Measurements from ENCODE around the gene NACC2.

Gene NACC2, protein sequence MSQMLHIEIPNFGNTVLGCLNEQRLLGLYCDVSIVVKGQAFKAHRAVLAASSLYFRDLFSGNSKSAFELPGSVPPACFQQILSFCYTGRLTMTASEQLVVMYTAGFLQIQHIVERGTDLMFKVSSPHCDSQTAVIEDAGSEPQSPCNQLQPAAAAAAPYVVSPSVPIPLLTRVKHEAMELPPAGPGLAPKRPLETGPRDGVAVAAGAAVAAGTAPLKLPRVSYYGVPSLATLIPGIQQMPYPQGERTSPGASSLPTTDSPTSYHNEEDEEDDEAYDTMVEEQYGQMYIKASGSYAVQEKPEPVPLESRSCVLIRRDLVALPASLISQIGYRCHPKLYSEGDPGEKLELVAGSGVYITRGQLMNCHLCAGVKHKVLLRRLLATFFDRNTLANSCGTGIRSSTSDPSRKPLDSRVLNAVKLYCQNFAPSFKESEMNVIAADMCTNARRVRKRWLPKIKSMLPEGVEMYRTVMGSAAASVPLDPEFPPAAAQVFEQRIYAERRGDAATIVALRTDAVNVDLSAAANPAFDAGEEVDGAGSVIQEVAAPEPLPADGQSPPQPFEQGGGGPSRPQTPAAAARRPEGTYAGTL

DNA sequence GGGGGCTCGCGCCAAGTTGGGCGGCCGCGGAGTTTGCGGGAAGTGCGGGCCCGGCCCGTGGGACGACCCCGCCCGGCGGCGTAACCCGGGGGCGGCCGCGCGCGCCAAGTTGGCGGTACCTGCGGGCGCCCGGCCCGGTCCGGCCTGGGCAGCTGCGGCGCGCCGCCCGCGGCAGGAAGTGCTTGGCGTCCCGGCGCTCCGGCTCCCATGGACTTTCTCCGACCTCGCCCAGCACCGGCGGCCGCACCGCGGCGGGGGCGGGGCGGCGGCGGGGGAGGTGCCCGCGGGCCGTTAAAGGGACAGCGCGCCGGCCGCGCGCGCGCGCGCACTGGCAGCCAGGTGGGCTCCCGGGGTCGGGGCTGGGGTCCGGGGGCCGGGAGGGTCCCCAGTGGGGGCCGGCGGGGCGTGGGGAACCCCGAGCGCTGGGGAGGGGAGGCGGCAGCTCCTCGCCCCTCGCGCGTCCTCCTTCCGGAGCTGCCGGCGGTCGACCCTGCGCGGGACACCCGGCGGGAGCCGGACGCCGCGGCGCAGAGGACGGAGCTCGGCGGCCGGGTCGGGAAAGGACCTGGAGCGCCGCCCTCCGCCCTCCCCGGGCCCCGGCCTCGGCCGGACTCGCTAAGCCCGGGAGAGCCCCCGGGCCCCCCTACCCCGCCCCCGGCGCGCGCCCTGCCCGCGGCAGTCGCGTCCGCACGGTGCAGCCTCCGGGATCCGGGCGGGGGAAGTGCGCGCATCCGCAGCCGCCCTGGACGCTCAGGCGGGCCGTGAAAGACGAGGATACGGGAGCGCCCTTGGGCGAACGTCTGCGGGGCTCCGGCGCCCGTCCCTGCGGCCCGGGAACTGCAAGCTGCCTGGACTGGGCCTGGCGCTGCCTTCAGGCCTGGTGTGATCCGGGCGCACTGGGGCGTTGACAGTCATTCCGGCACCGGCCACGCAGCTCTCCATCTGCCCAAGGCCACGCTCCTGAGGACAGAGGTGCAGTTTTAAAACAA is at the start of gene NACC2:
TSS of gene NACC2 (minus strand) at position 220 of the 989 bp plus-strand sequence. CDS start 44,768 bp downstream, outside the sequence.
- DNase-seq, result no peak

DNA sequence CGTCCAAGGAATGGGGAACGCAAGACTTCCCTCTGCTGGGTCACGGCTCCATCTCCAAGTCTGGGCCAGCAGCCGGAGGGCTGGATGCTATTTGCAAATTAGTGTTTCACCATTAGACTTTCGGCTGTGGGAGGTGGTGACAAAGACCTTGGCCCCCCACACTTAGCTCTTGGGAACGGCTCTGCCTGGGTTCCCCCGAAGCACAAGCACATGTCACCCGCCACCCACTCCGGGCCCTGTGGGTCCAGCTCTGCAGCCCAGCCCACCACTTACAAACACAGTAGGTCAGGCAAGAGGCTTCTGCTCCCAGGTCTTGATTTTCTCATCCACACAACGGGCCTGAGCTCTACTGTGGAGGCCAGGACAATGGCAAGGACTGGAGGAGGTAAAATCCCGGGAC is 49.4 kb upstream of the NACC2 start:
- no peak for DNase-seq

DNA sequence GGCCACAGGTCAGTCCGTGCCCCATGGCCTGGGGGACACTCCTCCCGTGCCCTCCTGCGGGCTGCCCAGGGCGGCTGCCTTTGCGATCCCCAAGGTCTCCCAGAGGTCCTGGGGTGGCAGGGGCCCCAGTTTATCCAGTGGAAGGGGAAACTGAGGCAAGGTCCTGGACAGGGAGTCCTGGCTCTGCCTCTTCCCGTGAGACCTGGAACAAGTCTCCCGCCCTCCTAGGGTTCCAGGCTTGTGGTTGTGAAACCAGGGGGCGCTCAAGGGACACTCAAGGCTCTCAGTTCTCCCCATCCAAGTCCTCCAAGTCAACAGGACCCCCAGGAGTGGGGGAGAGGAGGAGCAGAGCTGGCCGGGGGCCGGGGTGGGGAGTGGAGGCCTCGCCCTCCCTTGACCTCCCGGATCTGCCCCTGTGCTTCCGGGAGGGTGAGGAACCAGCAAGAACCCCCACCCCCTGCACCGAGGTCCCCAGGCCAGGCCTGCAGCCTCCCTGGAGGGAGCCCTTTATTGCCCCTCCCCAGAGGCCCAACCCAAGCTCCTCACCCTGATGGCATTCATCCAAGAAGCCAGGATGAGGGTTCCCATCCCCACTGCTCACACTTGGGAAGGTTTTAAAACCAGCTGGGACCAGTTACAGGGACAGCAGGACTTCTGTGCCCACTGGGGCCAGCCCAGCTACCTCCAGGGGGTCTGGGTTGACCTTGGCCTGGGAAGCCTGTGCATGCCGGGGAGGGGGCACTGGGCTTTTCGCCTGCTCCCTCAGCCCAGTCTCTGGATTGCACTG is 48.3 kb upstream of the NACC2 start:
- no peak for DNase-seq

DNA sequence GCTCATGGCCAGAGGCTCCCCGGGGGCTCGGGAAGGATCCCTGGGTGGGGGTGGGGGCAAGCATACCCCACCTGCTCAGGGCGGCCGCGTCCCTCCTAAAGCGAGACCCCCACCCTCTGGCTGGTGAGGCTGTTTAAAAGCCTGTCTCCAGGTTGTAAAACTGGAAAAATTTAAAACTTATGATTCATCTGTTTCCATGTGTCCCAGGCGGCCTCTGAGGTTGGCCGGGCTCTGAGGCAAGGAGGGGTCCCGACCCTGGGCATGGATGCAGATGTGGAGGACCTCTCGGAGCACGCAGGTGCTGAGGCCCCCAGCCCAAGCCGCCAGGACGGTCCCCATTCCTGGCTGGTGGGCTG is 47.7 kb upstream of the NACC2 start:
- no peak for DNase-seq

DNA sequence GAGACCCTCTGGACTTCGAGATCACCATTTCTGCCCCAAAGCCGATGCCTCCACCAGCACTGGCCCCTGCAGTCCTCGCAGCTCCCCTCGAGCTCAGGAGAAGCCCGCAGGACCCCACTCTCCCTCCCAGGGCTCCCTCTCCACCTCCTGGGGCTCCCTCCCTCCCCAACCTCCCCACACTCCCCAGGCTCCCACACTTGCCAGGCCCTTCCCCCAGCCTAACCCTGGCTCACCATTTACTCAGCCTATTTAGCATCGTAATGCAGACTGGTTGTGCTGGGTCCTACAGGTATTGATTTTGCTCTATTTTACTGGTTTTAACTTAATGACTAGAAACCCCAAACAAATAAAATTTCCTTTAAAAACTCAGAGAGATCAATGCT is 47.3 kb upstream of the NACC2 start:
- no peak for DNase-seq

GRCh38 chr9:136141682-136142413 is 46.8 kb upstream of the NACC2 start:
- DNase-seq, result no peak

GRCh38 chr9:136140966-136141365 is 45.9 kb upstream of the NACC2 start:
- DNase-seq, result no peak

GRCh38 chr9:136140046-136140445 is 45.0 kb upstream of the NACC2 start:
- DNase-seq, result no peak

DNA sequence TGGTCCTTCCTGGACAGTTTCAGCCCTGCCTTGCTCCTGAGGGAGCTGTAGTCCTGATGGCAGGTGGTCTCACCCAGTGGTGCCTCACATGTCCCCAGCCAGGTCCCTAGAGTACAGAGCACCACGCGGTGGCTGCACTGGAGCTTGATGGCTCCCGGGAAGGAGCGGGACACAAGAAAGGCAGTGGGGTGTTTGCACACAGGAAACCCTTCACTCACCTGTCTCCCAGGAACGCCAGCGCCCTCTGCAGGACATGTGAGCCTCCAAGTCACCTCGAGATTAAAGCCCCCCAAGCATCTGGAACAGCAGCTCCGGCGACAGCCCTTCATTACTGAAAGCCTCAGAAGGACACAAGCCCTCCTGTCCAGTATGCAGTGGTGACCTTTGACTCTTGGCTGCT is 43.5 kb upstream of the NACC2 start:
- peak; percentile 44 for DNase-seq

GRCh38 chr9:136137321-136138265 is 42.5 kb upstream of the NACC2 start:
- no peak for DNase-seq

DNA sequence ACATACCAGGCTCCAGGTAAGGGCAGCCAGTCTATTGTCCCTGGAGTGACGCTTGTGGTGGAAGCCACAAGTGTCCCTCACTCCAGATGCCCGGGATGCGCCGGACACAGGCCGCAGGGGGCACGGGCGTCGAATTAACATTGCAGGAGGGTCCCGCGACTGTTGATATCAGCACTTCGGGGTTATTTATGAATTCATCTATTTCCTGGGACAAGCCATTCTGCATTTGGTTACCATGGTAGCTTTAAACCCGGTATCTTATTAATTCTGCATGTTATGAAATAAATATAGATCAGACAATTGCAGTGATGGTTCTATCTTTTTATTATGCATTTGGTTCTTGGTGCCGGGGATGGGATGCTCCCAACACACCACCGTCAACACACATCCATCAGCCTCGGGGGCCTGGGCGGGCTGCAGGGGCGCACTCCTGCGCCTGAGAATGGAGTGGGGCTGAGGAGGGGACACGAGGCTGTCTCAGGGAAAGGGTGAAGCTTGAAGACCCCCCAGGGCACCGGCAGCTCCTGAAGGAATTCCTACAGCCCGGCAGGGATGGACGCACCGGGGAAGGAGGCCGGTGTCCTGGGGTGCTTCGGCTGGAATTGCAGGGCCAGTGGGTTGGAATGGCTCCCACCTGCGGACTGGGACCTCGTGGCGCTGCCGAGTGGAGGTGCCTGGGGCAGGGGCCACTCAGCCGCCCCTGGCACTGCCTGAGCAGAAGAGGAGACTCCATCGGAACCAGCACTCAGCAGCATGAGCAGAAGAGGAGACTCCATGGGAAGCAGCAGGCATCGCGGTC is 41.2 kb upstream of the NACC2 start:
- no peak for DNase-seq

DNA sequence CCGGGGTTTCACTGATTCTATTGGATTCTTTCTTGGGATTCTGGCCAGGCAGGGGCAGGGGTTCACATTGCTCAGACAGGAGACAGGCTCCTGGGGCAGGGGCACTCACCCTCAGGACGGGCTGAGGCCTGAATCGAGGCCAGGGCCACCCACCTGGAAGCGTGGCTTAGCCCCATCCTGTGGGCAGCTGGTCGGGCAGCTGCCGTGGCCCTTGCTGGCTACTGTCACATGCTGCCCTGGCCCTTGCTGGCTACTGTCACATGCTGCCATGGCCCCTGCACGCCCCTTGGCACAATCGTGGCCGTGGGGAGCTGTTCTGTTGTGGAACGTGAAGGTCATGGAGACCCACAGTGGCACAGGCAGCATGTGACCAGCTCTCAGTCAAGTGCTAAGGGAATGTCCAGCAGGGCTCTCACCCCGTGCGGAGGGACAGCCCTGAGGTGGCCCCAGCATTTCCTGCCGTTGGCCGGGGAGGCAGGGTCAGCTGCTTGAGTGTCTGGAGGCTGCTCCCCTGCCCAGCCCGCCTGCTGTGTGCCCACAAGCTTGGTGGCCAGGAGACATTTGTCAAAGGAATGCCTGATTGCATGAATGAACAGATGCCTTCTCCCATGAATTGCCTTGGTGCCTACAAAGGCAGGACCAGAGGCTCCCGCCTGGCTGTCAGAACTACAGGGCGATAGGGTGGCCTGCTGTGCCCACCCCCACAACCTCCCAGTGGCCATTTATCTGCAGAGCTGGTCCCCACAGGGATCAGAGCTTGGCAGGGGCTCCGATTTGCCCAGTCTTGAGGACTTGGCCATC is 40.4 kb upstream of the NACC2 start:
- DNase-seq, result no peak

GRCh38 chr9:136133959-136134484 is 38.9 kb upstream of the NACC2 start:
- no peak for DNase-seq

DNA sequence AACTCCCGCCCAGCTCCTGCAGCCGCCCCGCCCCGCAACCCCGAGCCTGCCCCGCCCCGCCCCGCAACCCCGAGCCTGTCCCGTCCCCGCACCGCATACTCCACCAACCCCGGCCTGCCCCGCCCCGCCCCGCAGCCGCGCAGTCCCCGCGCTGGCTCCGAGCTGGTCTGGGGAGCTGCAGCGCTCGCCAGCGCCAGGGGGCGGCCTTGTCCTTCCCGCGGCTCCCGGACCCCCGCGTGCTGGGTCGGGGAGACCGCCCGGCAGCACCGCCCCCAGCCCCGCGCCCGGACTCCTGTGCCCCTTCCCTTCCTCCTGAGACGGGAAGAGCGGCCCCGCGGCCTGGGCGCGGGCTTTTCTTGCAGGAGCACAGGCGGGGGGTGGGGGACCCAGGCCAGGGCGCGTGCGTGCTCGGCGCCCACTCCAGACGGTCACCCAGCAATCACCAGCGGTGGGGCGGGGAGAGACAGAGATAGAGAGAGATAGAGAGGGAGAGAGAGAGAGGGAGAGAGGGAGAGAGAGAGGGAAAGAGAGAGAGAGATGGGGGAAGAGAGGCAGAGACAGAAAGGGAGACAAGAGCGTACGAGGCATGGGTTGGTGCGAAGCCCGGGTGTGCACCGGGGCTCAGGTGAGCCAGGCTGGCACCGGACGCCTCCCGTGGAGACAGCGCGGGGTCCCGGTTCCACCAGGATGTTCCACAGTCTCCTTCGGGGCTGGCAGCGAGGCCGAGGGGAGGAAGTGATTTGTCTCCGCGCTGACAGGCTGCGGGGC is 38.3 kb upstream of the NACC2 start:
- no peak for DNase-seq

- DNase-seq, result no peak
Observed at GRCh38 chr9:136132512-136133050, 37.5 kb upstream of the NACC2 start.

DNA sequence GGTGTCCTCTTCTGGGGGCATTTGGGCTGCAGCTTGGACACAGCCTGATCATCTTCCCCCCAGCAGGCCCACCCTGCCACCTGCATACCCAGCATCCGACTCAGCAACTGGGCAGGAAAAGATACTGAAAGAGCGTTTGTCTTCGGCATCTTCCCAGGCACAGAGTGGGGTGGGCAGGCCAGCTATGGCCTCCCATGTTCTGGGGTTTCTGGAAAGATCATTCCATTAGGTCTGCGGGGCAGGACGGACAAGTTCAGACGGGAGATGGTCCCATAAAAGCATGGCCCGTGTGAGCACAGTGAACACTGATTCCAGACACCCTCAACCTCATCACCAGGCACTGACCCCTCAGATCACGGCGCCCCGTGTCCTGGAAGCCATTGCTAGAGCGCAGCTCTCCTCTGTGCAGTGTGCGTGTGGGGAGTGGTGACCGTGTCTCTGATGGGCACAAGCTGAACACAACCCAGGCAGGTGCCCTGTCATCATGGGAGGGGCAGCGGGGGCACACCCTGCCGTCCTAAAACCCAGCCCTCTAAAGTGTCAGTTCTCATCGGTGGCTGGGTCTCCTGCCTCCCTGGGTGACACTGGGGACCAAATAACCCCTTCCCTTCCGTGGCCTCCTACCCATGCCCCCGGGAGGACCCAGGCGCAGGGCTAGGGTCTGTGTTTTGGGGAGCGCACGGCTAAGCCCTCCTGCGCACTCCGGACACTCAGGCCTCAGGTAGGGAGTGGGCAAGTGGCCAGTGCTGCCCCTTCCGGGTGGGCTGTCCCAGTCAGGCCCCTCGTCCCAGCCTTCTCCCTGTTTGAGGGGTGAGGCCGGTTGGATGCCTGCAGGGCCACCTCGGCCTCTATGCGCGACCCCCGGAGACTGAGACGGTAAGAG is 36.8 kb upstream of the NACC2 start:
- no peak for DNase-seq

GRCh38 chr9:136129176-136129575 is 34.1 kb upstream of the NACC2 start:
- no peak for DNase-seq
